Neural progenitor cell (in vitro differentiated cells): Measurements from ENCODE around the gene UROS. TPM values are rescaled to one million over a fixed set of nuclear protein-coding genes. Genes with fewer than 3 reads are reported as not detected.

Experiments
- DNase-seq: peaks from one replicate; pipeline ENCODE4 v3.0.0-alpha.2; 2016; ENCODE audit warnings: low spot score
- H2AFZ ChIP-seq: fragments of 200-600 bp; sonication (generic); replicated peaks from 2 replicates; pipeline ENCODE4 v1.6.1; 2016; ENCODE audit warnings: antibody characterized with exemption
- H3F3A ChIP-seq: fragments of 200-600 bp; sonication (generic); 2 replicates; pipeline ENCODE4 v1.6.1; 2016; ENCODE audit warnings: antibody characterized with exemption, low read depth
- H3K27ac ChIP-seq: fragments of 200-600 bp; sonication (generic); 2 replicates; pipeline ENCODE4 v1.5.1; 2016; ENCODE audit warnings: mild to moderate bottlenecking
- H3K27me3 ChIP-seq: fragments of 200-600 bp; sonication (generic); 2 replicates; pipeline ENCODE4 v1.6.1; 2016; ENCODE audit warnings: mild to moderate bottlenecking, moderate library complexity
- H3K36me3 ChIP-seq: fragments of 200-600 bp; sonication (generic); 2 replicates; pipeline ENCODE4 v1.5.1; 2016
- H3K4me1 ChIP-seq: fragments of 200-600 bp; sonication (generic); 2 replicates; pipeline ENCODE4 v1.6.1; 2016; ENCODE audit warnings: mixed run types
- H3K4me2 ChIP-seq: fragments of 200-600 bp; sonication (generic); 2 replicates; pipeline ENCODE4 v1.6.1; 2016
- H3K4me3 ChIP-seq: fragments of 200-600 bp; sonication (generic); 2 replicates; pipeline ENCODE4 v1.5.1; 2016
- H3K79me2 ChIP-seq: fragments of 200-600 bp; sonication (generic); 2 replicates; pipeline ENCODE4 v1.6.1; 2016; ENCODE audit warnings: low read depth
- H3K9ac ChIP-seq: fragments of 200-600 bp; sonication (generic); 2 replicates; pipeline ENCODE4 v1.6.1; 2016
- H3K9me3 ChIP-seq: fragments of 200-600 bp; sonication (generic); 2 replicates; pipeline ENCODE4 v1.5.1; 2016; ENCODE audit warnings: low read depth
- H4K20me1 ChIP-seq: fragments of 200-600 bp; sonication (generic); 2 replicates; pipeline ENCODE4 v1.6.1; 2016; ENCODE audit warnings: low read depth
- H3K27ac Mint-ChIP-seq: 3 replicates; pipeline ENCODE4 v1.8.0; 2021; ENCODE audit warnings: mixed read lengths
- H3K27me3 Mint-ChIP-seq: 2 replicates; pipeline ENCODE4 v1.8.0; 2022; ENCODE audit warnings: low read depth, mild to moderate bottlenecking, inconsistent platforms, moderate library complexity, mixed read lengths; ENCODE audit not compliant: insufficient read depth
- H3K36me3 Mint-ChIP-seq: 3 replicates; pipeline ENCODE4 v1.8.0; 2021; ENCODE audit warnings: mixed read lengths
- H3K4me1 Mint-ChIP-seq: 3 replicates; pipeline ENCODE4 v1.8.0; 2021; ENCODE audit warnings: mixed read lengths
- H3K4me3 Mint-ChIP-seq: 3 replicates; pipeline ENCODE4 v1.8.0; 2021; ENCODE audit warnings: mild to moderate bottlenecking, moderate library complexity, mixed read lengths
- H3K9me3 Mint-ChIP-seq: 3 replicates; pipeline ENCODE4 v1.8.0; 2020; ENCODE audit warnings: mixed read lengths
- EZH2 ChIP-seq: fragments of 200-600 bp; sonication (generic); IDR thresholded peaks from 2 replicates; pipeline ENCODE4 v1.6.1; 2017; ENCODE audit warnings: antibody characterized with exemption, mild to moderate bottlenecking, moderate library complexity
- EZH2phosphoT487 ChIP-seq: fragments of 200-600 bp; sonication (generic); IDR thresholded peaks from 2 replicates; pipeline ENCODE4 v1.6.1; 2017; ENCODE audit warnings: antibody characterized with exemption
- total RNA-seq: library from RNA; depleted of rRNA; stranded (reverse); fragments of >200 nt; gene quantifications from 2 replicates; pipeline ENCODE4 v1.2.3, GENCODE V29; 2015; ENCODE audit warnings: low replicate concordance
- TF ChIP-seq, protein P1 (sequence below): fragments of 200-600 bp; sonication (generic); IDR thresholded peaks from 2 replicates; pipeline ENCODE4 v1.5.1; 2017; ENCODE audit warnings: antibody characterized with exemption, mild to moderate bottlenecking

Gene UROS
- total RNA-seq, 1 donor from 2014 or later, result 82.2 TPM

GRCh38 chr10:125820701-125821100, 2.4 kb downstream of the UROS start:
- Mint-ChIP-seq H3K27me3 (no peaks in the 10 kb centered on the region), H3K4me3 (no peak overlapping the region), H3K27ac (no peak overlapping the region)

DNA sequence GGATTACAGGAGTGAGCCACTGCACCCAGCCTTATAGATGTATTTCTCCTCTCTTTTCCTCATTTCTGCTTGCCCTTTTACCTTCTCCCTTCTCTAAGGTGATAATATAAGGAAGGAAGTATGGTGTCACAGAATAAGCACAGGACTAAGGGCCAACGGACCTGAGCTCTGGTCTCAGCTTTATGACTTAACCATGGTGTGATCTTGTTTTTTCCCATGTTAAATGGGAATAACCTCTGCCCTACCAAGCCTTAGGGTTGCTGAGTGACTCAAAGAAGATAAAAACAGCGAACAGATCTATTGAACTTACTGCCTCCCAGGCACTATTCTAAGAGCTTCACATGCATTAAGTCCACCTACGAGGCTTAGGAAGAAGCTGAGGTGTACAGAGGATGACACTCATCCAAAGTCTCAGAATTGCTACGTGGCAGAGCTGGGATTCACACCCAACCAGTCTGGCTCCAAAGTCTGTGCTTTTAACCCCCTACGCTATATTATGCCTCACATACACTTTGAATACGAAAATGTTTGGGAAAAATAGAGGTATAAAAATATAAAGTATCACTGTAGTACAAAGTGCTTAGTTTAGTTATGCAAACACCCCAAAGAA, 5.6 kb downstream of the UROS start:
- no peaks in the 10 kb centered on the region for H3K36me3 ChIP-seq
- H3K27me3 Mint-ChIP-seq, result no peaks in the 10 kb centered on the region
- H3K4me1 ChIP-seq, result no peaks in the 10 kb centered on the region
- no peaks in the 10 kb centered on the region for H3K9me3 Mint-ChIP-seq
- H3K27me3 ChIP-seq, result no peaks in the 10 kb centered on the region
- no peak for TF ChIP-seq EZH2phosphoT487
- TF ChIP-seq EZH2, result no peak
- H3K9ac ChIP-seq, result no peak overlapping the region
- H3K4me3 Mint-ChIP-seq, result no peak overlapping the region
- peaks cover 17% of the 10 kb centered on the region for H3K79me2 ChIP-seq
- no peaks in the 10 kb centered on the region for H3K9me3 ChIP-seq
- H3K4me2 ChIP-seq, result no peak overlapping the region
- H3K36me3 Mint-ChIP-seq, result peaks cover 5% of the 10 kb centered on the region
- no peak overlapping the region for H3K27ac ChIP-seq
- H2AFZ ChIP-seq, result no peak overlapping the region
- H3K4me3 ChIP-seq, result no peak overlapping the region
- no peak overlapping the region for H3K27ac Mint-ChIP-seq
- H3K4me1 Mint-ChIP-seq, result peaks cover 6% of the 10 kb centered on the region
- H4K20me1 ChIP-seq, result no peaks in the 10 kb centered on the region
- DNase-seq, result no peak
- no peaks in the 10 kb centered on the region for H3F3A ChIP-seq

More at GRCh38 chr10:125820701-125821100, 2.4 kb downstream of the UROS start:
- Histone ChIP-seq H3K4me3 (no peak overlapping the region), H3K9me3 (no peaks in the 10 kb centered on the region), H3K79me2 (peaks cover 47% of the 10 kb centered on the region), H4K20me1 (peaks cover 17% of the 10 kb centered on the region), H3K27ac (no peak overlapping the region), H3K4me1 (peaks cover 8% of the 10 kb centered on the region), H3K27me3 (no peaks in the 10 kb centered on the region), H3K36me3 (no peaks in the 10 kb centered on the region), H3F3A (no peaks in the 10 kb centered on the region), H3K9ac (no peak overlapping the region), H3K4me2 (no peak overlapping the region), H2AFZ (no peak overlapping the region)
- Mint-ChIP-seq H3K36me3 (no peaks in the 10 kb centered on the region), H3K4me1 (peaks cover 6% of the 10 kb centered on the region), H3K9me3 (no peaks in the 10 kb centered on the region)
- TF ChIP-seq, protein P1, sequence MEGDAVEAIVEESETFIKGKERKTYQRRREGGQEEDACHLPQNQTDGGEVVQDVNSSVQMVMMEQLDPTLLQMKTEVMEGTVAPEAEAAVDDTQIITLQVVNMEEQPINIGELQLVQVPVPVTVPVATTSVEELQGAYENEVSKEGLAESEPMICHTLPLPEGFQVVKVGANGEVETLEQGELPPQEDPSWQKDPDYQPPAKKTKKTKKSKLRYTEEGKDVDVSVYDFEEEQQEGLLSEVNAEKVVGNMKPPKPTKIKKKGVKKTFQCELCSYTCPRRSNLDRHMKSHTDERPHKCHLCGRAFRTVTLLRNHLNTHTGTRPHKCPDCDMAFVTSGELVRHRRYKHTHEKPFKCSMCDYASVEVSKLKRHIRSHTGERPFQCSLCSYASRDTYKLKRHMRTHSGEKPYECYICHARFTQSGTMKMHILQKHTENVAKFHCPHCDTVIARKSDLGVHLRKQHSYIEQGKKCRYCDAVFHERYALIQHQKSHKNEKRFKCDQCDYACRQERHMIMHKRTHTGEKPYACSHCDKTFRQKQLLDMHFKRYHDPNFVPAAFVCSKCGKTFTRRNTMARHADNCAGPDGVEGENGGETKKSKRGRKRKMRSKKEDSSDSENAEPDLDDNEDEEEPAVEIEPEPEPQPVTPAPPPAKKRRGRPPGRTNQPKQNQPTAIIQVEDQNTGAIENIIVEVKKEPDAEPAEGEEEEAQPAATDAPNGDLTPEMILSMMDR, result no peak
- TF ChIP-seq EZH2phosphoT487, result no peak
- DNase-seq, result no peak

GRCh38 chr10:125816548-125816947, 6.5 kb downstream of the UROS start:
- Histone ChIP-seq H3K36me3 (no peaks in the 10 kb centered on the region), H3K79me2 (peaks cover 8% of the 10 kb centered on the region), H3K9ac (no peak overlapping the region), H3K4me3 (no peak overlapping the region), H4K20me1 (no peaks in the 10 kb centered on the region), H3F3A (no peaks in the 10 kb centered on the region), H3K27ac (no peak overlapping the region), H3K4me2 (no peak overlapping the region), H3K27me3 (no peaks in the 10 kb centered on the region), H2AFZ (no peak overlapping the region), H3K9me3 (no peaks in the 10 kb centered on the region), H3K4me1 (no peaks in the 10 kb centered on the region)
- Mint-ChIP-seq H3K4me3 (no peak overlapping the region), H3K27me3 (no peaks in the 10 kb centered on the region), H3K4me1 (peaks cover 2% of the 10 kb centered on the region), H3K9me3 (no peaks in the 10 kb centered on the region), H3K27ac (no peak overlapping the region), H3K36me3 (peaks cover 5% of the 10 kb centered on the region)
- no peak for DNase-seq
- TF ChIP-seq, protein P1, result no peak
- TF ChIP-seq EZH2, result no peak
- TF ChIP-seq EZH2phosphoT487, result no peak

- no peak overlapping the region for H2AFZ ChIP-seq
- Mint-ChIP-seq H3K36me3 (peaks cover 6% of the 10 kb centered on the region), H3K27me3 (no peaks in the 10 kb centered on the region), H3K9me3 (no peaks in the 10 kb centered on the region), H3K4me1 (peaks cover 10% of the 10 kb centered on the region), H3K27ac (no peak overlapping the region), H3K4me3 (no peak overlapping the region)
- H3K9ac ChIP-seq, result no peak overlapping the region
- no peaks in the 10 kb centered on the region for H3K9me3 ChIP-seq
- no peaks in the 10 kb centered on the region for H4K20me1 ChIP-seq
- TF ChIP-seq EZH2, result no peak
- TF ChIP-seq, protein P1, result no peak
- TF ChIP-seq EZH2phosphoT487, result no peak
- no peak overlapping the region for H3K4me2 ChIP-seq
- H3K36me3 ChIP-seq, result no peaks in the 10 kb centered on the region
- no peak for DNase-seq
- no peaks in the 10 kb centered on the region for H3F3A ChIP-seq
- H3K4me3 ChIP-seq, result no peak overlapping the region
- H3K4me1 ChIP-seq, result no peaks in the 10 kb centered on the region
- no peak overlapping the region for H3K27ac ChIP-seq
- H3K79me2 ChIP-seq, result peaks cover under 1% of the 10 kb centered on the region
- no peaks in the 10 kb centered on the region for H3K27me3 ChIP-seq
Observed at GRCh38 chr10:125815764-125816163, 7.3 kb downstream of the UROS start.
